ENCODE data around the gene NDRG4. TPM values are rescaled to one million over a fixed set of nuclear protein-coding genes. Genes with fewer than 3 reads are reported as not detected.
A peak's percentile ranks its signal among the peaks of the same experiment; 100 is the strongest.

NDRG4 gene
- total RNA-seq = 230 TPM

DNA sequence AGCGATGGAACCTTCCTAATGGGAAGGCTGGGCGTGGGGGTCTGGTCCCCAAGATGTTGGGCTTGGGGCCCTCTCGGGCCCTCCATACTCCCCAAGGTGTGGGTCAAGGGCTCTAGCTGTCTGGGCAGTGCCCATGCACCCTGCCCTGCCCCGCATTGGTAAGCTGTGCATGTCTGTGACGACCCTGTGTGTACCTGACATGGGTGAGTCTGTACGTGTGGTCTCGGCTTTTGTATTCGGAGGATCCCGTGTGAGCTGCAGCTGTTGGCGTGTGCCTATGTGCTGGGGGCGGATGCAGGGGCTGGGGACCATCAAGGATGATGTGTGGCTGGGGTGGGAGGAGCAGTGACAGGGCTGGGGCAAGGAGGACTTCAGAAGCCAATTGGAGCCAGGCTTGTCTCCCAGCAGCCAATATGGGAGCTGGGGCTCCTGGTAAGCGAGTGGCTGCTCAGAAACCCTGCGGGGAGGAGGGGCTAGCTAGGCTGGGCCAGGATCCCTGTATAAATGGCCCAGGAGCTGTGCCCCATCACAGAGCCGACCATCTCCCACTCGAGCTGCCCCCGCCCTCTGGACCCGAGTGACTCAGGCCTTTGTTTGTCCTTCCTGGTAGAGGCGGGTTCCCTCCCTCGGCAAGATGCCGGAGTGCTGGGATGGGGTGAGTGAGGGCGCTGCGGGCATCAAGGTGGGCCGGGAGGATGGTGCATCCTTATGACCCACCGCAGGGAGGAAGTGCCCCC lies at the start of gene NDRG4:
NDRG4 (plus strand) TSS at position 529 of the 737 bp plus-strand sequence; CDS start at position 635, 106 bp downstream.
- DNase-seq (ENCODE audit: low spot score in 2 of 2) (peak; percentile 67 to 87), FAIRE-seq (no peak)

DNA sequence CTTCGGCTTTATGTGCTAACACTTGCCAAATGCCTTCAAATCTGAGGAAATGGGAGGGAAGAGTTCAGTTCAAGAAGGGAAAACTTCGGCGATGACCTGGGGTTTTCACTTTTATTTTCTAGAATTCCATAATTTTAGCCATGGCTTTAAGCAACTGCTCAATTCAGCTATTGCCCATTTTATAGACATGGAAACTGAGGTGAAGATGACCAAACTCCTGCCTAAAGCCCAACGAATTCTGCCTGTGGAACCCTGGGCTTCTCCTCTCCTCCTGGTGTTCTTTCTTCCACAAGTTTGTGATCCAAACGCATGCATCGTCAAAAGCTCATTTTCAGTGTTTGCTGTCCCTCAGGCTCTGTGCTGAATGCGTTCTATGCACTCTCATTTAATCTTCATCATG lies 49.4 kb upstream of the NDRG4 start:
- DNase-seq (ENCODE audit: low spot score in 2 of 2) = no peak
- no peak for FAIRE-seq

GRCh38 chr16:58451265-58451689 lies 48.7 kb upstream of the NDRG4 start:
- DNase-seq (ENCODE audit: low spot score in 2 of 2) (no peak), FAIRE-seq (no peak)

GRCh38 chr16:58451945-58452401 lies 48.0 kb upstream of the NDRG4 start:
- FAIRE-seq (no peak), DNase-seq (ENCODE audit: low spot score in 2 of 2) (no peak)

DNA sequence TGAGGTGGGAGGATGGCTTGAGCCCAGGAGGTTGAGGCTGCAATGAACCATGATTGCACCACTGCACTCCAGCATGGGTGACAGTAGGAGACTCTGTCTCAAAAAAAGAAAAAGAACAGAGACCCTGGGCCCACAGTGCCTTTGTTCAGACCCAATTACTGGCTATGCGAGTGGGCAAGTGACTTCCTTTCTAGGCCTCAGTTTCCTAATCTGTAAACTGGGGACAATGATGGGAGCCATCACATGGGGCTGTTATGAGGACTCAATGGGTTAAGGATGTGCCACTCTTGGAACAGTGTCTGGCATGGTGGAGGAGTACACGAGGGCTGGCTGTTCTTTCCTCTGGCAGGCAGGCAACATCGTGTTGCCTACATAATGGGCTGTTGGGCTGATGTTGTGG lies 47.3 kb upstream of the NDRG4 start:
- DNase-seq (ENCODE audit: low spot score in 2 of 2) = no peak

GRCh38 chr16:58454178-58454577 lies 45.8 kb upstream of the NDRG4 start:
- FAIRE-seq (no peak), DNase-seq (ENCODE audit: low spot score in 2 of 2) (no peak)

More for the DNA sequence above, 47.3 kb upstream of the NDRG4 start:
- no peak for FAIRE-seq

DNA sequence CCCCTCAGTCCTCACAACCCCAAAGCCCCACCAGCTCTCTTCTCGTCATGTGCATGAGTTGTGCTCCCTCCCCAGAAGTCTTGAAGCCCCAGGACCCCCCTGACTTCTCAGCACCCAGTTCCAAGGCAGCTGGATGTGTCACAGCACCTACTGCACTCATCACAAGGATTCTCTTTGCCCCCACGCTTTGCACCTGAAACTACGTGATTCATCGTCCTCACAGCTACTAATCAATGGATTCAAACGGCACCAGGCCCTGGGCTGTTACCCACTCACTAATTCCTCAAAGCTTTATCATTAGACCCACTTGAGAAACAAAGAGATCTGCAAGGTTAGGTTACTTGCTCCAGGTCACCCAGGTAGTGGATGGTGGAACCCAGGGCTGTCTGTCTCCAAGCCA lies 45.1 kb upstream of the NDRG4 start:
- no peak for DNase-seq (ENCODE audit: low spot score in 2 of 2)
- FAIRE-seq = no peak

DNA sequence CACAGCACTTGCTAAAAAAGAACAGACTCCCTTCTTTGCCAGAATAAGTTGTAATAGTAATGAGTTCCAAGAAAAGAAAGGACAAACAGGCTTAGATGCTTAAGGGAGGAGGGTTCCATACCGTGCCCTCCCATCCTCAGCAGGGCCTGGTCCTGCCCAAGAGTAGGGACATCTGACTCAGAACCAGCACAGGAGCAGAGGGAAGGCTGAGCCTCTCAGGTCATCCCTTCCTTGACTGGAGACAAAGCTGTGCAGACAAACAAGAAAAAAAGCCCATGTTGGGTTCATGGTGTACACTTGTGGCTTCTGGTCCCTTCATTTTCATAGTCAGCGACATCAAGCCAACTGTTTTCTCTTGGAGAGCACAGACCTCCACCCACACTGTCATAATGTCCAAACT lies 44.2 kb upstream of the NDRG4 start:
- DNase-seq (ENCODE audit: low spot score in 2 of 2) = no peak
- FAIRE-seq = no peak

GRCh38 chr16:58456193-58456592 lies 43.8 kb upstream of the NDRG4 start:
- FAIRE-seq = no peak
- DNase-seq (ENCODE audit: low spot score in 2 of 2) = no peak

GRCh38 chr16:58458606-58459343 lies 41.2 kb upstream of the NDRG4 start:
- DNase-seq (ENCODE audit: low spot score in 2 of 2) (no peak), FAIRE-seq (no peak)

DNA sequence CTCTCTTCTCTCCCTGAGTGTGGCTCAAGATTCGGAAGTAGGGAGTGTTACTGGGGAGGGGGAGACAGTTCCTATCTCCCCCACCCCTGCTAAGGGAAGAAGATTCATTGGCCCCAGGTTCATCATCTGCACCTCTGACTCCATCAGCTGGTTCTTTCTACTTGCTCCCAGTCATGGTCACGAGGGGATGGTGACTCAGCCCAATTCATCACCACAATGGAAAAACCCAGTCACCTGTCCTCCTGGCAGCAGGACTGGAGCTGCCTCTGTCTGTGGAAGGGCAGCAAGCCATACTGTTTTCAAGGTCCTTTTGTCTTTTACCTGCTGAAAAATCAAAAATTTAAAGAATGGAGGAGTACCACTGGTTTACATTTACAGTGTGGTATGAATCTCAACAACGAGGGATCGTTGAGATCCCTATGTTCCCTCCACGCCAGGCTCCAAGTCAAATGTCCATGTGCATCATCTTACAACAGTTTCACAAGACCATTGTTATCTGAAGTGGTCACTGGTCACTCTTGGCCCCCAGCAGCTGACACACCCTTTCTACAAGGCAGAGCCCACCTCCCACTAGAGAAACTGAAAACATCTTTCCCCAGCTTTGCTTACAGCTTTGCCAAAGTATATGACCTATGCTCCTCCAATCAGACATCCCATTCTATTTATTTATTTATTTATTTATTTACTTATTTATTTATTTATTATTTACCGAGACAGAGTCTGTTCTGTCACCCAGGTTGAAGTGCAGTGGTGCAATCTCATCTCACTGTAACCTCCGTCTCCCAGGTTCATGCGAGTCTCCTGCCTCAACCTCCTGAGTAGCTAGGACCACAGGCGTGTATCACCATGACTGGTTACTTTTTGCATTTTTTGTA lies 40.4 kb upstream of the NDRG4 start:
- FAIRE-seq (no peak), DNase-seq (ENCODE audit: low spot score in 2 of 2) (no peak)

- no peak for DNase-seq (ENCODE audit: low spot score in 2 of 2)
- no peak for FAIRE-seq
Observed at GRCh38 chr16:58460219-58460610, 39.7 kb upstream of the NDRG4 start.

- no peak for FAIRE-seq
- no peak for DNase-seq (ENCODE audit: low spot score in 2 of 2)
Observed at GRCh38 chr16:58461056-58461455, 38.9 kb upstream of the NDRG4 start.

DNA sequence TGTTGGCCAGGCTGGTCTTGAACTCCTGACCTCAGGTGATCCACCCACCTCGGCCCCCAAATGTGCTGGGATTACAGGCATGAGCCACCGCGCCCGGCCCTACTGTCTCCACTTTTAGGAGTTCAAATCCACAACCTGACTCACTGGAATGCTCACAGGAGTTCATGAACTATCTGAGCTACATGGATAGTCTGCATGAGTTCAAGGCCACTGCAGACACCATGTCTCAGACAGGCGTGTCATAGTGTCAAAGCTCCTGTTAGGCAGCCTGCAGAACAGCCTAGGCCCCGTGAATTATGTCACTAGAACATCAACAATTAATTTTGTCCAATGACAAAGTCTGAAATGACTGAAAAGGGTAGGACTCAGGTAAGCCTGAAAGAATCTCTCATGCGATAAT lies 38.3 kb upstream of the NDRG4 start:
- DNase-seq (ENCODE audit: low spot score in 2 of 2) = no peak
- no peak for FAIRE-seq

DNA sequence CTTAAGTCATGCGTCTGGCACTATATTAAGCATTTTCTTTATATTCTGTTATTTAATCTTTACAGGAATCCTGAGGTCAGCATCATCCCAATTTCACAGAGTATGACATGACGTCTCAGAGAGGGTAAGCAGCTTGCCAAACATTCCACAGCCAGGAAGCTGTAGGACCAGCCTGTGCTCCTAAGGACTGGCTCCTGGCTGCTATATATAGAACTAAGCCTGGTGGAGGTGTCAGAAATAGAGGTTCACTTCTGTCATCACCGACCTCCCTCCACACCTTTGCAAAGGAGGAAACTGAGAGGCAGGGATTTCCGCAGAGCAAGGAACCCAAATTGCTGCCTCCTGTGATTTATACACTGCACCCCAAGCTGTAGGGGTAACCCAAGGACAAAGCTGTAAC lies 37.9 kb upstream of the NDRG4 start:
- no peak for DNase-seq (ENCODE audit: low spot score in 2 of 2)
- FAIRE-seq = no peak

DNA sequence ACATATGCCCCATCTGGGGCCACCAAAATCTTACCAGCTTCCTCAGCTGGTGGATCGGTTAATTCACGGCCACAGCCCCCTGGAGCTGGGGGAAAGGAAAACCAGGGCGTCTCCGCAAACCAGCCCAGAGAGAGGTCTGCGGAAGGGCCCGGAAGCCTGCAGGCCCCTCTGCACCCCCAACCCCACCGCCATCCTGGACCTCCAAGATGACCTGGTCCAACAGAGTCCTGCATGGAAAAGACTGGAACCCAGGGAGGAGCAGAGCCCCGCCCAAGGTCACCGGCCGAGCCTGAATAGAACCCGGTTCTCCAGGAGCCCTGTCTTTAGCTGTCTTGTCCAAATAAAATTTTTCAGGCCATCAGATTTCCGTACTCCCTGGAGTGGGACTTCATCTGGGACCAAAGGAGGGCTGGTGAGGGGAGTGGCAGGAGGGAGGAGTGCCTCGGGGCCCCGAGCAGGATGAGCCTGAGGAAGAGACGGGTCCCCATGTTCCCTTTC lies 37.4 kb upstream of the NDRG4 start:
- FAIRE-seq (no peak), DNase-seq (ENCODE audit: low spot score in 2 of 2) (no peak)

GRCh38 chr16:58462997-58463941 lies 36.7 kb upstream of the NDRG4 start:
- FAIRE-seq = no peak
- peak; percentile 55 to 61 for DNase-seq (ENCODE audit: low spot score in 2 of 2)

DNA sequence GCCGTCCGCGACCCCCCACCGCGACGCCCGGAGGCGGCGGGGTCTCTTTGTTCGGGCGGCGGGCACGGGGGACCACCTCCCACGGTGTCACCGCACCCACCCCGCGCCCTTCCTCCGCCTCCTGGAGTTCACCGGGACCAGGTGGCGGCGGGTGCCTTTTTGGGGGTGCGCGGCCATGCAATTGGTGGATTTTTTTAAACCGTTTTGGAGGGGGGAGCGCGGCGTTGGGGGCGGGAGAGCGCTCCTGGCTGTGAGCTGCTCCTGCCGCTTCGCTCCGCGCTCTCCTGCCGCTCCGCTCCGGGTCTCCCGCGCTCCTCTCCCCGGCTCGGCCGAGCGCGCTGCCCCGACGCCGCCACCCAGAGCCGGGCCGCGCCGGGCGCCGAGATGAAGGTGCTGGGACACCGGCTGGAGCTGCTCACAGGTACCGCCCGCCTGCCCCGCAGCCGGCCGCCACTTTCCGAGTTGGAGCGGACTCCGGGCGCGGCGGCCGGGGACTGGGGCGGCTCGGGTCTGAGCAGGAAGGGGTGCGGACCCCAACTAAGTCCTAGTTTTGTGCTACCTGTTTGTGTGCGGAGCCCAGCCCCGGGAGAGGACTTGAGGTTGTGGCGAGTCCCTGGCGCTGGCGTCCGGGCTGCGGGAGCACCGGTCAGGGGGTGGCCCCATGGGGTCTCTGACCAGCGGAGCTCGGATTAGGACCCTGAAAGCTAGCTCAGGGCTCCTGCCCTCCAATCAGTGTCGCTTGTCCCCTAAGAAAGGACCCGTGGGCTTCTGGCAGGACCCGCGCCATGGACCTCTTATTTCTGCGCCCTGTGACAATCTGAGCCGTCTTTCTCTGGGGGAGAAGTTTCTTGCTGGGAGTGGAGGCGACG lies 35.7 kb upstream of the NDRG4 start:
- FAIRE-seq (no peak), DNase-seq (ENCODE audit: low spot score in 2 of 2) (peak; percentile 52 to 61)

Data from frontal cortex (tissue), 4 donors.